ENCODE data around the gene PPP2R3A.

DNA sequence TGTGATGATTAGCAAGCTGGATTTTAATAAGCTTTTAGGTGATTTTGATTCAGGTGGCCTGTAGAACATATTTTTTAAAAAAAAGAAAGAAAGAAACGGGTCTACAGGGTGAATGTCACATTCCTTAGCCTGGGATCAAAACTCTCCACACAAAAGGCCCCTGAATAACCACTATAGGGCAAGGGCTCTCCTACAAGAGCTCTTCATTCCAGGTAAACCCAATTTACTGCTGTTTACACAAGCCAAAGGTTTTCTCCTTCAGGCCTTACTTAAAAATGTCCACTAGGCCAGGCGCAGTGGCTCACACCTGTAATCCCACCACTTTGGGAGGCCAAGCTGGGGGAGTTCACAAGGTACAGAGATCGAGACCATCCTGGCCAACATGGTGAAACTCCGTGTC lies 222.3 kb downstream of the PPP2R3A start:
- TF ChIP-seq GATA2 (IDR thresholded peaks at IDR 0.05; ENCODE audit: low read depth, low read length) (no peak), GATA3 (IDR thresholded peaks at IDR 0.05; ENCODE audit: low read depth, low read length) (no peak)
